HuH-7 (cell line): Measurements from ENCODE around the gene PML.
"Not testable (repeated sequence)": the region's sequence is repeated elsewhere in the genome, so short reads cannot be mapped to it uniquely, and the experiment has no call there.

ENCODE experiments used
- DNase-seq: peaks from one replicate; pipeline ENCODE4 v3.0.0; 2011; ENCODE audit warnings: low spot score

PML gene

DNA sequence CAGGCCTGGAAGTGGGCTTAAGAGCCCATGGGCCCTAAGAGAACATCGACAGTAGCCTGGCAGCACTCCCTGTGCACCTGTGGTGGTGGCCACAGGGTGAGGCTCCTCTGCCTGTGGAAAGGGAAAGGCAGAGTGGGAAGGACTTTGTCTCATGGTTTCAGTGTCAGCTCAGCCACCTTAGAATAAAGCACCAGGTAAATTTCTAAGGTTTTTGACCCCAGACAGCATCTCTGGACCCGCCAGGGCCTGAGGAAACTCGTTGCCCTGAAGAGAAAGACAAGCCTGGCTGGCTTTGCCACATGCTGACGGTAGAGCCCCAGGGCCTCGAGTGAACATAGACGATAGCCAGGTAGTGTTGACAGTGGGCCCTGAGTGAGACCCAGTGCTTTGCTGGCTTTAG lies 65.7 kb downstream of the PML start:
- DNase-seq: no peak

DNA sequence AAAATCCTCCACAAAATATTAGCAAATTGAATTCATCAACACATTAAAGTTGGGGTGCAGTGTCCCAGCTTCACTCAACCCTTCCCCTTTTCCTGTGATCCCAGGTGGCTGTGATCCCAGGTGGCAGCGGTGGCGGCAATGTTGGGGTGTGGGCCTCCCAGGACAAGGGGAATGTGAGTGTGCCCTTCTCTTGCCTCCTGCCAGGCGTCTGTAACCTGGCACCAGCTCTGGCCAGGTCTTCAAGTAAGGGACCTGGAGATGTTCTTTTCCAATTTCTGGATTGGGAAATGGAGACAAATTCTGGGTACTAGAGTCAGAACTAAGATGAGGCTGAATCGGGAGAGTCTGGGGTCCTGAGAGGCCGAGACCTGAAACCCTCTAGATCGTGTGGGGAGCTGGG lies 67.7 kb downstream of the PML start:
- no peak for DNase-seq

DNA sequence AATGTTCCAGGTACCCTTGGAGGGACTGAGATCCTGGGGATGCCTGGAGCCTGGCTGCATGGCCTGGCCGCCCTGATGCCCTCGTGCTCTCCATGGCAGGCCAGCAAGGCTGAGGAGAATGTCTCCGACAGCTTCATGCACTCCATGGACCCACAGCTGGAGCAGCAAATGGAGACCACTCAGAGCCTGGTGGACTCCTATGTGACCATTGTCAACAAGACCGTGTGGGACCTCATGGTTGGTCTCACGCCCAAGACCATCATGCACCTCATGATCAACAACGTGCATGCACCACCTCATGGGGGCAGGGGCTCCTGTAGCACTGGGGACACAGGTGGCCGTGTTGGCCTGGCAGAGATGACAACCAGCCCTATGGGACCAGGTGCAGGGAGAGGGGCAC lies 68.2 kb downstream of the PML start:
- DNase-seq: no peak

DNA sequence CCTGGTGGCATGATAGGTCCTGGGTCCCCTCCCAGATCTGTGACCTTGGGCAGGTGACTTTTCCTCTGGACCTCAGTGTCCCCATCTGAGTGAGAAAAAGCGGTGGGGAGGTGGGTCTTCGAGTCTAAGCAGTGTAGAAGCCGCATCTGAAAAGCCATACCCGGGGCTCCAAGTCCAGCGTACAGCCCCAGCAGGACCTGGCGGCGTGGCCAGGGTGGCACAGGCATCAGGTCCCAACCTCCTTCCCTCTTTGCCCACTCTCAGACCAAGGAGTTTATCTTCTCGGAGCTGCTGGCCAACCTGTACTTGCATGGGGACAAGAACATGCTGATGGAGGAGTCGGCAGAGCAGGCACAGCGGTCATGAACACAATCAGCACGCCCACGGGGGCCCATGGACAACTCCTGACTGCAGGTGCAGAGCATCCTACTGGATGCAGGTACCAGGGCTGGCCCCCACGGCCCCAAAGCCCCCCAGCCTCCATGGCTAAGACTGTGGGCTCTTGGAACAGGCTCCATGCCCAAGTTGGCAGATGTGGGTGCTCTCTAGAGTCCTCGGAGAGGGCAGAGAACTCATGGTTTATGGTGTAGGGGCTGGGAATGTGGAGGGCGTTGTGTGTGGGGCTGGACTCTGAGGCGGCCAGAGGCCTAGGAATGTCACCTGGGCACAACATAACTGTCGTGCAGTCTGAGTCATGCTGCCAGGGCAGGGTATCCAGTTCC lies 69.1 kb downstream of the PML start:
- DNase-seq: not testable (repeated sequence)

DNA sequence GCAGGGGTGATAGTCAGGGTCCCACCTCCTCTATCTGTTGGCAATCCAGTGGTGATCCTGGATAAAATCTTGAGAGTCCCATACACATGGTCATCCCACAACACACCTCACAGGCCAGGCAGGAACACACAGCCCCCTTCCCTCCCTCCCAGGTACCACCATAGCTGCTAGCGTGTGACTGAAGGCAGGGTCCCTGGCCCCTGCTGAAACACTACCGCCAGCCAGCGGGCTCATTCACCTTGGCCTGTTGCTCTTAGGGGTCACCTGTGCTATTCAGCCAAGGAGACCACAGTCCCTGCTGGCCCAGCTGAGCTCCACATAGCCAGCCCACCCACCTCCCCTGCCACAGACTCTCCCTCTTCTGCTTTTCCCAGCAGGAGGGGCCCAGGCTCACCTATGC lies 69.7 kb downstream of the PML start:
- DNase-seq: not testable (repeated sequence)

DNA sequence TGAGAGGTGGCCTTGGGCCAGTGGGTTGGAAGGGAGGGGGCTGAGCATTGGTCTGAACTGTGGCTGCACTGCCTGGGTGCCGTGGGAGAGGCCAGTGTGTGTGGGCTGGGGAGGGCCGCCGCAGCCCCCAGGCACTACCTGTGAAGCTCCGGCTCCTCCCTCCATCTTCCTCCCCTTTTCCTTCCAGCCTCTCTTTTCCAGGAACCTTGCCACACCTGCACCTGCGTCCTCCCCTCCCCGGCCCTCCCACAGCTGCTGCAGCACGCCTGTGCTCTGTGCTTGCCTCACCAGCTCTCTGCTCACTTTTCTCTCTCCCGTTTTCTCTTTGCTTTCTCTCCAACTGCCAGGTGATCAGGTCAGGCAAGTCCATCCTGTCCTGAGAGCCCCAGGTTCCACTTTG lies 70.3 kb downstream of the PML start:
- not testable (repeated sequence) for DNase-seq

DNA sequence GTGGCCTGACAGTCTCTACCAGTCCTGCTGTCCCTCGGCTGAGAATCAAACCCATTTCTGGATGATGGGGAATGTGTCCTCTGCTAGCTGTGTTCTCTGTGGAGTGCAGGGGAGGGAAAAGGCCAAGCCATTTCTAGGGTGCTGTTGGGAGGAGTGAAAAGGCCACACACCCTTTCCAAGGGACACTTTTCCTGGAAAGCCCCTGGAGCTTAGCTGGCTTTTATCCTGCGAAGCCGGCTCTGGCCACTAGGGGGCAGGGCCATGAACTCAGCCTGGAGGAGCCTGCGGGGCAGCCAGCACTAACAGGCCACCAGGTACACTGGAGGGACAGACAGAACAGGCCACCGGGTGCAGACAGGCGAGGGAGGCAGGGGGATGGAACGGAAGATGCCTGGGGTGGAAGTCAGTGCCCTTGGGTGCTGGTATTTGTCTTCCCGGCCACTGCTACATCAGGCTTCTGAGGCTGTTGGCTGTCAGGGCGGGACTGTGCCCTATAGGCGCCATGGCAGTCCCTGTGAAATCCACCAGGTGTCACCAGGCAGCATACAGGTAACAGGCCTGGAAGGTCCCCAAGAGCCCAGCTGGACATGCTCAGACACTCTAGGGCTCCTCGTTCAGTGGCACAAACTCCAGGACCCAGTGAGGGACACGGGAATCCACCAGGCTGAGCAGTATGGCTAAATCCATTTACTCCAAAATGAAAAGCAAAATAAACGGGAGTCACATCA lies 71.3 kb downstream of the PML start:
- DNase-seq: not testable (repeated sequence)

DNA sequence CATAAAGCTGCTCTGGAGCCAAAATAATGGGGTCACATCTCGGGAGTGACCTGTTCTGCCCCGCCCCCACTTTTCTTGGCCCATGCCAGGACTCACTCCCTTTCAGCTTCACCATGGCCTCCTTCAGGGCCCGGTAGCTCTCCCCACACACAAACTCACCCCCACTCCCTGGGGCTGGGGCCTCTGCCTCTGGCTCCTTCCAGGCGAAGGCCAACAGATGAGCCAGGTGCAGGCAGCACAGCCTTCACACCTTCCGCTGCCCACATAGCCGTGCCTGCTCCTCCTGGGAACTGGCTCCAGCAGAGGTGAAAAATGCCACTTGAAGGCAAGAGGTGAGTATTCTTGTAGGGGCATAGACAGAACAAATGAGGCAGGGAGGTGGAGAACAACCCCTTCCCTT lies 77.1 kb downstream of the PML start:
- not testable (repeated sequence) for DNase-seq

DNA sequence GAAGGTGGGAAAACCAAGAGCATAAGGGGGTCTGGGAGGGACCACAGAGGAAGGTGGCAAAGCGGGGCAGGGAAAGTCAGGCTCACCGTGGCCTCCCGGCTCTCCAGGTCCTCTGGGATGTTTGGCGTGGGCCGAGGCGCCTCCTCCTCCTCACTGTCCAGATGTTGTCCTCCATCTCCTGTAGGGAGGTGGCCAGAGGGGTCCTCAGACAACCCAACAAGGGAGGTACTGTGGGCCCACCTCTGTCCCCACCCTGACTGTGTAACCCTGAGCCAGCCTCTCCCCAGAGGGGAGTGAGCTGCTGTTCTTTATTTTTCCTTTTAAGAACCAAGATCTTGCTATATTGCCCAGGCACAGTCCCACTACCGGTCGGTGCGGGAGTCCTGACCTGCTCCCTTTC lies 77.6 kb downstream of the PML start:
- DNase-seq: not testable (repeated sequence)

DNA sequence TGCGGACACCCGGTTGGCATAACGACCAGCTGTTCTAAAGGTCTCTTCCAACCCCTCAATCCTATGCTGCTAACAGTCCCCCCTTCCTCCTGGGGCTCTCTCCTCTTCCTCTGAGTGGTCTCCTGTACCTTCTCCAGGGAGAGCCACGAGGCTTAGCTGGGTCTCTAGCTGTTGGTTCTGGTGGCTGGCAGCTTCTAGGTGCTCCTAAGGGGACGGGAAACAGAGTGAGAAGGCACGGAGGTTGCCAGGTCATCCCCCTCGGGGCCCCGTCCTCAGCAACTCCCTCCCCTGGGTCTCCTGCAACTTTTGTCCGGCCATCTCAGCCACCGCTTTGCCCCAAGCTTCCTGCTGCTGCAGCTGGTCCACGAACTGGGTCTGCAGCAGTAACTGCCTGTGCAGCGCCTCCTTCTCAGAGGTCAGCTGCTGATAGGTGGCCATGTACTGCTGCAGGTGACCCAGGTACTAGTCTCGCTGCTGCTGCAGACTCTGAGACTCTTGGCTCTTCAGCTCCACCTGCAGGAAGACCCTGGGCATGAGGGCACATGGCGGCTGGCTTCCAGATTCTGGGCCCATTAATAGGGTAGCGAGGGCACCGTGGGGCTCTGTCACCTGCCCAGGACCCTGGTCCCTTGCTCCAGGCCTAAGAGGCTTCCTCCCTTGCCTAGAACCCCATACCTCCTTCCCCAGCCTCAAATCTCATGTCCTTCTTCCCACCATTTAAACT lies 78.3 kb downstream of the PML start:
- not testable (repeated sequence) for DNase-seq

DNA sequence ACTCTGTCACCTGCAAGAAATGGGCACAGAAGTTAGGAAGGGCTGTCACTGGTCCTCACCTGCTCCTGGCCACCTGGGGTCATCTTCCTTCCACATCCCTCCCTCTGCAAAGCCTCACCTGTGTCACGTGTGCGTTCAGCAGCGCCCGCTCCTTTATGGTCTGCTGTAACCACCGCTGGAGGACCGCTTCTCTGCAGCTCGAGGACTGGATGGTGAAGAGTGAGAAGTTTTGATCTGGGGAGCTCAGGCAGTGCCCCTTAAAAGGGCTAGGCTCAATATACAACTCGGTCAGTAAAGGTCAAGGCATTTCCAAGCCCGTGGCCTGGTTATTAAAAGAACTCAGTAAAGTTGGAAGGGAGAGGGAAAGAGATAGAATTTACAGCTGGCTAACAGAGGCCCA lies 81.3 kb downstream of the PML start:
- DNase-seq: not testable (repeated sequence)

DNA sequence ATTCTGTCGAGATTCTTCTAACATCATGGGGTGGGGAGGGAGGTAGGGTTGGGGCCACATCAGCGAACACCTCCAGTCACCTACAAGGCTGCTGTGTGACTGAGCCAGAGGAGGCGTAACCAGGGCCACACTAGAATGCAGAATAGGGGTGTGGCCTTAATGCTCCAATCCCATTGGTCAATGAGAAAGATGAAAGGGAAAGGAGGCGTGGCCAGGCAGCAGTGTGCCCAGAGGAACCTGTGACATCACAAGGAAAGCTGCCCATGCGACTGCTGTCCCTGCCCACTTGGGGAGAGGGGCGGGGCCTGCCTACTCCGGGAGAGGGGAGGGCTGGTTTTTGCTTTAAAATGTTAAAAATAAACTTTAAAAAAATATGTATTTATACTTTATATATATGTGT lies 87.9 kb downstream of the PML start, which contains the start of gene GOLGA6A:
Gene GOLGA6A (minus strand): TSS at position 101 of the 400 bp plus-strand sequence. CDS start 41 bp downstream, at position 60.
- not testable (repeated sequence) for DNase-seq

DNA sequence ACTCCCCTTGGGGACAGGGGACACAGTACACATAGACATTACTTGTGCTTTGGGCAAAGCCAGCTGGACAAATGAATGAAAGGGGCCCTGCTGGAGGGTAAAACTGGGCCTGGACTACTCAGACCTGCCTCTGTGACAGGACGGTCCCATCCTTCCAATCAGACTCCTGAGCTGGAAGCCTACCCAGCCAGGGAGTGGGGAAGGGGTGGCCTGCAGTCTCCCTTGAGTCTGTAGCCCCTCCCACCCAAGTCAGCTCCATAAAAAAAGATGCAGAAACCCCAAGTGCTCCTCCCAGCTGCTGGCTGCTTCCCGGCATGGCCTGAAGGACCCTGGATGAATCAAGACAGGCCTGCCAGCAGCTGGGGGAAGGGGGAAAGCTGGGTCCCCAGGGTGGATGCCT lies 100.1 kb downstream of the PML start:
- not testable (repeated sequence) for DNase-seq

DNA sequence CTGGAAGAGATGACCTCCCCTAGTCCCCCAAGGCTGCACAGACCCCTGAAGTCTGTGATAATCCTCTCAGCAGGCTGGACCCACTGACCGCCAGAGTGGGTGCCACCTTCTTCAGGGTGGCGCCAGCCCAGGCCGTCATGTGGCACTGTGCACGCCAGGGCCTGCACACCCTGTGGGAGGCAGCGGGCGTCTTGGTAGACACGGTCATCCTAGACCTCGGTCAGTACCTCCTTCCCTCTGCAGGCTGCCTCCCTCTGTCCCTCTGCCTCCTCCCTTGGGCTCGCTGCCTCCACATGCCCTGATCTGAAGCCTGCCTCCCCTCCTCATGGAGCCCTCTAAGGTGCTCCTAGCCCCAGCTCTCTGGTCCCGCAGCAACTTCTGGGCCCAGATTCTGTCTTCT lies 101.1 kb downstream of the PML start:
- DNase-seq: not testable (repeated sequence)

DNA sequence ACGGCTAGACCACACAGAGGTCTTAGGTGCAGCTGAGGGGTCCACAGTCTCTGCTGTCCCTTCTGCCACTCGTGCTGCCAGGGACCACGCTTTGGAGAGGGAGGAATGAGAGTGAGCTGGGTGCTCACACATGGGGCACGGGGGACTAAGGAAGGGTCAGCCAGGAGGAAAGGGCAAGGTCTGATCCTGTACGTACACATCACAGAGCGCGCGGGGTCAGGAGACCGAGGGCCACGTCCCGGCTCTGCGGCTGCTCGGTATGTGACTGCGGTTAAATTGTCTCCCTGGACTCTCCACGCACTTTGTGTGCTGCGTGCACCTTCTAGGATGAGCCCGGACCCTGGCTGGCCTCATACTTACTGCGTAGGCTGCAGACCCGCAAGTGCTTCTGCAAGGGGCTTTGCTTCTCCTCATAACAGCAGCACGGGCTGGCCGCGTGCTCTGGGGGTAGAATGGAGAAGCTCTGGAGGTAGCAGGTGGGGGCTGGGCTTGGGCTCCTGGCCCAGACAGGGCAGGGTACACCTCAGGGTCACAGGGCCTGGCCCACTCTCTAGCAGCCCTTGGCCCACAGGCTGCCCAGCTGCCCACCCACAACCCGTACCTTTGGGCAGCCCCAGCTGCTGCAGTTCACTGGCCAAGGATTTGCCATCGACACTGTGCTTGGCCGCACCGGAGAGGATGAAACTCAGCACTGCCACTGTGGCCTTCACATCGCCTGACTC lies 102.4 kb downstream of the PML start:
- not testable (repeated sequence) for DNase-seq
